CD8-positive, alpha-beta memory T cell (primary cell): ENCODE results near the gene KCTD16. TPM values are rescaled to one million over a fixed set of nuclear protein-coding genes. Genes with fewer than 3 reads are reported as not detected.

ENCODE experiments used
- CTCF ChIA-PET: fragments of 350-600 bp; sonication (Branson Sonifier 250); formaldehyde crosslinking; loops from one replicate; lab custom pipeline; 2021; ENCODE audit warnings: antibody characterized with exemption; lab: Charles Lee
- POLR2A ChIA-PET: fragments of 350-600 bp; sonication (Branson Sonifier 250); formaldehyde crosslinking; loops from one replicate; lab custom pipeline; 2021; ENCODE audit warnings: antibody characterized with exemption; lab: Charles Lee
- DNase-seq, 5 donors: peaks; one replicate each; pipeline versions ENCODE4 v3.0.0 to v3.0.0-alpha.2; 2020 to 2022; ENCODE audit warnings: mixed read lengths in 1 of 5
- H3K27ac ChIP-seq: one replicate; pipeline ENCODE4 v1.7.0; 2013; ENCODE audit warnings: low read depth, mild to moderate bottlenecking, low read length, moderate library complexity
- H3K27me3 ChIP-seq: 2 replicates; pipeline ENCODE4 v1.7.0; 2013; ENCODE audit warnings: low read length, mild to moderate bottlenecking; ENCODE audit not compliant: insufficient read depth, poor library complexity, severe bottlenecking
- H3K36me3 ChIP-seq: 2 replicates; pipeline ENCODE4 v1.7.0; 2013; ENCODE audit warnings: mild to moderate bottlenecking, low read length, moderate library complexity; ENCODE audit not compliant: insufficient read depth
- H3K4me1 ChIP-seq: 2 replicates; pipeline ENCODE4 v1.7.0; 2013; ENCODE audit warnings: mild to moderate bottlenecking, low read length, moderate library complexity; ENCODE audit not compliant: insufficient read depth
- H3K4me3 ChIP-seq: 2 replicates; pipeline ENCODE4 v1.7.0; 2013; ENCODE audit warnings: mild to moderate bottlenecking, low read length
- H3K9me3 ChIP-seq: 2 replicates; pipeline ENCODE4 v1.7.0; 2013; ENCODE audit warnings: mild to moderate bottlenecking, low read length
- H3K27ac Mint-ChIP-seq, 8 donors: one replicate each; pipeline ENCODE4 v1.8.0; 2020 to 2021; ENCODE audit warnings: mixed read lengths in 8 of 8, mild to moderate bottlenecking in 6 of 8, inconsistent platforms in 3 of 8, moderate library complexity in 3 of 8
- H3K27me3 Mint-ChIP-seq, 2 donors: one replicate each; pipeline ENCODE4 v1.8.0; 2020 to 2021; ENCODE audit warnings: mixed read lengths in 2 of 2, mild to moderate bottlenecking in 1 of 2, moderate library complexity in 1 of 2
- H3K36me3 Mint-ChIP-seq, 3 donors: one replicate each; pipeline ENCODE4 v1.8.0; 2020 to 2021; ENCODE audit warnings: mixed read lengths in 3 of 3, inconsistent platforms in 1 of 3, mild to moderate bottlenecking in 1 of 3
- H3K4me1 Mint-ChIP-seq, 3 donors: one replicate each; pipeline ENCODE4 v1.8.0; 2020 to 2021; ENCODE audit warnings: mixed read lengths in 3 of 3, inconsistent platforms in 1 of 3, mild to moderate bottlenecking in 1 of 3
- H3K4me3 Mint-ChIP-seq, 7 donors: one replicate each; pipeline ENCODE4 v1.8.0; 2020 to 2021; ENCODE audit warnings: mixed read lengths in 7 of 7, mild to moderate bottlenecking in 6 of 7, moderate library complexity in 4 of 7, inconsistent platforms in 2 of 7
- H3K9me3 Mint-ChIP-seq, 5 donors: one replicate each; pipeline ENCODE4 v1.8.0; 2020 to 2022; ENCODE audit warnings: mixed read lengths in 5 of 5, mild to moderate bottlenecking in 3 of 5, moderate library complexity in 2 of 5, inconsistent platforms in 1 of 5
- polyA plus RNA-seq: library from polyadenylated mRNA; unstranded; fragments of 300-500 nt; fragmentation: Illumina TruSeq; gene quantifications from one replicate; pipeline ENCODE4 v1.2.3, GENCODE V29; 2021
- total RNA-seq, 2 experiments: library from RNA; stranded (reverse); gene quantifications; one replicate each; pipeline ENCODE4 v1.2.3, GENCODE V29; 2021

The KCTD16 gene
- total and polyA plus RNA-seq, 3 experiments from 2014 or later: 0.01 to 0.09 (median 0.02) TPM

- no peaks in the 10 kb centered on the region for H3K4me1 Mint-ChIP-seq
- POLR2A ChIA-PET: no interaction called here
- H3K27me3 Mint-ChIP-seq: peaks cover 5 to 8% of the 10 kb centered on the region in 2 donors
Measured at GRCh38 chr5:144298658-144299057, 128.0 kb downstream of the KCTD16 start.

GRCh38 chr5:144304688-144305087 is 134.0 kb downstream of the KCTD16 start:
- Mint-ChIP-seq H3K27ac (no peak overlapping the region), H3K9me3 (no peaks in the 10 kb centered on the region), H3K27me3 (peaks cover 4 to 8% of the 10 kb centered on the region in 2 donors), H3K4me3 (no peak overlapping the region), H3K36me3 (no peaks in the 10 kb centered on the region), H3K4me1 (no peaks in the 10 kb centered on the region)
- ChIA-PET POLR2A (no interaction called here), CTCF (no interaction called here)
- Histone ChIP-seq H3K9me3 (no peaks in the 10 kb centered on the region), H3K27ac (no peak overlapping the region), H3K4me1 (no peaks in the 10 kb centered on the region), H3K4me3 (no peak overlapping the region), H3K36me3 (no peaks in the 10 kb centered on the region), H3K27me3 (no peaks in the 10 kb centered on the region)
- DNase-seq: no peak

More at GRCh38 chr5:144298658-144299057, 128.0 kb downstream of the KCTD16 start:
- Mint-ChIP-seq H3K36me3 (no peaks in the 10 kb centered on the region), H3K4me3 (no peak overlapping the region), H3K9me3 (no peaks in the 10 kb centered on the region), H3K27ac (no peak overlapping the region)
- Histone ChIP-seq H3K27ac (no peak overlapping the region), H3K36me3 (no peaks in the 10 kb centered on the region), H3K9me3 (no peaks in the 10 kb centered on the region), H3K4me1 (no peaks in the 10 kb centered on the region), H3K4me3 (no peak overlapping the region), H3K27me3 (no peaks in the 10 kb centered on the region)
- DNase-seq: no peak
- CTCF ChIA-PET: no interaction called here

GRCh38 chr5:144307736-144308135 is 137.1 kb downstream of the KCTD16 start:
- Mint-ChIP-seq H3K27me3 (peaks cover 2 to 4% of the 10 kb centered on the region in 2 donors), H3K27ac (no peak overlapping the region), H3K4me1 (no peaks in the 10 kb centered on the region), H3K36me3 (no peaks in the 10 kb centered on the region), H3K9me3 (no peaks in the 10 kb centered on the region), H3K4me3 (no peak overlapping the region)
- Histone ChIP-seq H3K9me3 (no peaks in the 10 kb centered on the region), H3K36me3 (no peaks in the 10 kb centered on the region), H3K4me3 (no peak overlapping the region), H3K27ac (no peak overlapping the region), H3K27me3 (no peaks in the 10 kb centered on the region), H3K4me1 (no peaks in the 10 kb centered on the region)
- ChIA-PET CTCF (no interaction called here), POLR2A (no interaction called here)
- no peak for DNase-seq

- no peak for DNase-seq
- Mint-ChIP-seq H3K27ac (no peak overlapping the region), H3K27me3 (peaks cover 2 to 4% of the 10 kb centered on the region in 2 donors), H3K4me3 (no peak overlapping the region), H3K9me3 (no peaks in the 10 kb centered on the region), H3K36me3 (no peaks in the 10 kb centered on the region), H3K4me1 (no peaks in the 10 kb centered on the region)
- Histone ChIP-seq H3K4me1 (no peaks in the 10 kb centered on the region), H3K27ac (no peak overlapping the region), H3K27me3 (no peaks in the 10 kb centered on the region), H3K9me3 (no peaks in the 10 kb centered on the region), H3K4me3 (no peak overlapping the region), H3K36me3 (no peaks in the 10 kb centered on the region)
- CTCF ChIA-PET: no interaction called here
- POLR2A ChIA-PET: no interaction called here
Measured at GRCh38 chr5:144308174-144308573, 137.5 kb downstream of the KCTD16 start.

GRCh38 chr5:144308906-144309670 is 138.4 kb downstream of the KCTD16 start:
- Histone ChIP-seq H3K4me3 (no peak overlapping the region), H3K27me3 (no peaks in the 10 kb centered on the region), H3K4me1 (no peaks in the 10 kb centered on the region), H3K27ac (no peak overlapping the region), H3K36me3 (no peaks in the 10 kb centered on the region), H3K9me3 (no peaks in the 10 kb centered on the region)
- CTCF ChIA-PET: no interaction called here
- Mint-ChIP-seq H3K4me1 (no peaks in the 10 kb centered on the region), H3K9me3 (no peaks in the 10 kb centered on the region), H3K4me3 (no peak overlapping the region), H3K27ac (no peak overlapping the region), H3K27me3 (peaks cover 2 to 4% of the 10 kb centered on the region in 2 donors), H3K36me3 (no peaks in the 10 kb centered on the region)
- DNase-seq: no peak
- POLR2A ChIA-PET: no interaction called here

- Mint-ChIP-seq H3K36me3 (no peaks in the 10 kb centered on the region), H3K4me1 (no peaks in the 10 kb centered on the region), H3K27ac (no peak overlapping the region), H3K27me3 (peaks cover 2 to 4% of the 10 kb centered on the region in 2 donors), H3K4me3 (no peak overlapping the region), H3K9me3 (no peaks in the 10 kb centered on the region)
- Histone ChIP-seq H3K27ac (no peak overlapping the region), H3K4me3 (no peak overlapping the region), H3K36me3 (no peaks in the 10 kb centered on the region), H3K27me3 (no peaks in the 10 kb centered on the region), H3K9me3 (no peaks in the 10 kb centered on the region), H3K4me1 (no peaks in the 10 kb centered on the region)
- ChIA-PET CTCF (no interaction called here), POLR2A (no interaction called here)
- no peak for DNase-seq
Measured at GRCh38 chr5:144310621-144311020, 139.9 kb downstream of the KCTD16 start.

- POLR2A ChIA-PET: no interaction called here
- H3K4me3 ChIP-seq: no peak overlapping the region
- no peak overlapping the region for H3K4me3 Mint-ChIP-seq
- H3K36me3 ChIP-seq: no peaks in the 10 kb centered on the region
- no peak overlapping the region for H3K27ac ChIP-seq
- CTCF ChIA-PET: no interaction called here
- no peaks in the 10 kb centered on the region for H3K9me3 Mint-ChIP-seq
- no peaks in the 10 kb centered on the region for H3K27me3 Mint-ChIP-seq
- no peaks in the 10 kb centered on the region for H3K27me3 ChIP-seq
- no peaks in the 10 kb centered on the region for H3K4me1 Mint-ChIP-seq
- H3K36me3 Mint-ChIP-seq: no peaks in the 10 kb centered on the region
- no peaks in the 10 kb centered on the region for H3K4me1 ChIP-seq
- no peak for DNase-seq
- H3K27ac Mint-ChIP-seq: no peak overlapping the region
- no peaks in the 10 kb centered on the region for H3K9me3 ChIP-seq
Measured at GRCh38 chr5:144313147-144313726, 142.6 kb downstream of the KCTD16 start.

GRCh38 chr5:144315026-144315425 is 144.4 kb downstream of the KCTD16 start:
- Mint-ChIP-seq H3K27me3 (no peaks in the 10 kb centered on the region), H3K36me3 (no peaks in the 10 kb centered on the region), H3K4me3 (no peak overlapping the region), H3K27ac (no peak overlapping the region), H3K9me3 (no peaks in the 10 kb centered on the region), H3K4me1 (no peaks in the 10 kb centered on the region)
- ChIA-PET CTCF (no interaction called here), POLR2A (no interaction called here)
- Histone ChIP-seq H3K27me3 (no peaks in the 10 kb centered on the region), H3K36me3 (no peaks in the 10 kb centered on the region), H3K4me1 (no peaks in the 10 kb centered on the region), H3K4me3 (no peak overlapping the region), H3K27ac (no peak overlapping the region), H3K9me3 (no peaks in the 10 kb centered on the region)
- no peak for DNase-seq
